ENCODE data around the gene MKNK2. TPM values are rescaled to one million over a fixed set of nuclear protein-coding genes. Genes with fewer than 3 reads are reported as not detected.

The MKNK2 gene
- total RNA-seq, 2 donors from 2014 or later, result 90.3 to 107 TPM

DNA sequence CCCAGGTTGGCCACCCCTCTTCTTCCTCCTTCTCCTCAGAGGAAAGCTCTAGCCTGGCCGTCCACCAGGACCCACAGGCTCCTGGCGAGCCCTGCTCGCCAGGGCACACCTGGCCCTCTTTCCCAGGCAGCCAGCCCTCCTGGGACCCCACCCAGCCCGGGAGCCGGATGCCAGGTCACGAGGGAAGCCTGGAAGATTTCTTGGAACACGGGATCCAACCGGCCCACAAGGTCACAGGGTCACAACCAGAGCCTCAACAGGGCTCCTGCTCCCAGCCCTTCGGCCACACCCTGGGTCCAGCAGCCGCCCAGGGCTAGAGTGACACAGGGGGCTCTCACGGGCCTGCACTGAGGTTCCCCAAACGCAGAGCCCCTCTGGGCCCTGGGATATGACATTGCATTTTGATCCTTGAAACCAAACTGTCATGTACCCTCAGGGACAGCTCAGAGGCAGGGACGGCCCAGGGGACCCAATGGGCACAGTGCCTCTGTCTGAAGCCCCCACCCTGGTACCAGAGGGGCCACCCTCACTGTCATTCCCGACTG is 5.5 kb downstream of the MKNK2 start:
- DNase-seq (ENCODE audit: low spot score), result no peak
- Histone ChIP-seq H3K4me3 (no peak overlapping the region), H3K27ac (peak overlapping the region; percentile 93 to 98), H3K27me3 (no peaks in the 10 kb centered on the region), H3K36me3 (peaks cover 56% of the 10 kb centered on the region), H3K4me1 (peaks cover 0 to 90% of the 10 kb centered on the region in 2 donors), H3K9me3 (no peaks in the 10 kb centered on the region)
- TF ChIP-seq, protein P1, sequence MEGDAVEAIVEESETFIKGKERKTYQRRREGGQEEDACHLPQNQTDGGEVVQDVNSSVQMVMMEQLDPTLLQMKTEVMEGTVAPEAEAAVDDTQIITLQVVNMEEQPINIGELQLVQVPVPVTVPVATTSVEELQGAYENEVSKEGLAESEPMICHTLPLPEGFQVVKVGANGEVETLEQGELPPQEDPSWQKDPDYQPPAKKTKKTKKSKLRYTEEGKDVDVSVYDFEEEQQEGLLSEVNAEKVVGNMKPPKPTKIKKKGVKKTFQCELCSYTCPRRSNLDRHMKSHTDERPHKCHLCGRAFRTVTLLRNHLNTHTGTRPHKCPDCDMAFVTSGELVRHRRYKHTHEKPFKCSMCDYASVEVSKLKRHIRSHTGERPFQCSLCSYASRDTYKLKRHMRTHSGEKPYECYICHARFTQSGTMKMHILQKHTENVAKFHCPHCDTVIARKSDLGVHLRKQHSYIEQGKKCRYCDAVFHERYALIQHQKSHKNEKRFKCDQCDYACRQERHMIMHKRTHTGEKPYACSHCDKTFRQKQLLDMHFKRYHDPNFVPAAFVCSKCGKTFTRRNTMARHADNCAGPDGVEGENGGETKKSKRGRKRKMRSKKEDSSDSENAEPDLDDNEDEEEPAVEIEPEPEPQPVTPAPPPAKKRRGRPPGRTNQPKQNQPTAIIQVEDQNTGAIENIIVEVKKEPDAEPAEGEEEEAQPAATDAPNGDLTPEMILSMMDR (IDR thresholded peaks at IDR 0.05), result no peak

DNA sequence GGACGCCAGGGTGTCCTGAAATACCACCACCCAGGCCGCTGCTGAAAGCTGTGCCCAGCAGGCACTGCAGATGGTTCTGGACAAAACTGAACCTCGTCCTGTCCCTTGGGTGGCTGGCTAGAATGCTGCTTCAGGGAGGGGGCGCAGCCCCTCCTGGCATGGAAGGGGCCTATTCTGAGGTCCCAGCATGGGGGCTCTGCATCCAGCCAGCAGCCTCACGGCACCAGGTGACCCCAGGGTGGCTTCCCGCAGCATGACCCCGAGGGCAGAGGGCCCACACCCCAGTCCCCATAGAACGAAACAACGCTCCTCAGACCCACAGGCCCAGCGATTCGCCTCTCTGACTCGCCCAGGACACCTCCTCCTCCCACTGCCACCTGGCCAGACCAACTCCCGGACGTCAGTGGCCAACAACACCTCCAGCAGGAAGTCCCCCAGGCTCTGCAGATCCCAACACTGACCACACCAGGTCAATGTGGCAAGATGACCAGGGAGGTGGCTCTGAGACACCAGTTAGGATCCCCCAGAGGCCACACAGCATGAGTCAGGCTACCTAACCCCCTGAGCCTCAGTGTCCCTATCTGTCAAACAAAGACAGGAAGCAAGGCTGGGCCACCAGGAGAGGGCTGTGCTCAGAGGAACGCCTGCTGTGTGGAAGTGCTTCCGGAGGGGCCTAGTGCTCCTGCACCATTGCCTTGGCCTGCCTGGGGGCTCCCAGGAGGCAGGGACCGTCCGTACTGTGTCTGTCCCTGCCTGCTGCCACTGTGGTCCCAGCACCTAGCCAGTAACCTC is 6.1 kb downstream of the MKNK2 start:
- Histone ChIP-seq H3K4me1 (peaks cover 0 to 97% of the 10 kb centered on the region in 2 donors), H3K4me3 (no peak overlapping the region), H3K27ac (peak overlapping the region; percentile 93 to 98), H3K9me3 (no peaks in the 10 kb centered on the region), H3K36me3 (peaks cover 63% of the 10 kb centered on the region), H3K27me3 (no peaks in the 10 kb centered on the region)
- TF ChIP-seq, protein P1 (IDR thresholded peaks at IDR 0.05), result no peak
- DNase-seq (ENCODE audit: low spot score), result no peak

DNA sequence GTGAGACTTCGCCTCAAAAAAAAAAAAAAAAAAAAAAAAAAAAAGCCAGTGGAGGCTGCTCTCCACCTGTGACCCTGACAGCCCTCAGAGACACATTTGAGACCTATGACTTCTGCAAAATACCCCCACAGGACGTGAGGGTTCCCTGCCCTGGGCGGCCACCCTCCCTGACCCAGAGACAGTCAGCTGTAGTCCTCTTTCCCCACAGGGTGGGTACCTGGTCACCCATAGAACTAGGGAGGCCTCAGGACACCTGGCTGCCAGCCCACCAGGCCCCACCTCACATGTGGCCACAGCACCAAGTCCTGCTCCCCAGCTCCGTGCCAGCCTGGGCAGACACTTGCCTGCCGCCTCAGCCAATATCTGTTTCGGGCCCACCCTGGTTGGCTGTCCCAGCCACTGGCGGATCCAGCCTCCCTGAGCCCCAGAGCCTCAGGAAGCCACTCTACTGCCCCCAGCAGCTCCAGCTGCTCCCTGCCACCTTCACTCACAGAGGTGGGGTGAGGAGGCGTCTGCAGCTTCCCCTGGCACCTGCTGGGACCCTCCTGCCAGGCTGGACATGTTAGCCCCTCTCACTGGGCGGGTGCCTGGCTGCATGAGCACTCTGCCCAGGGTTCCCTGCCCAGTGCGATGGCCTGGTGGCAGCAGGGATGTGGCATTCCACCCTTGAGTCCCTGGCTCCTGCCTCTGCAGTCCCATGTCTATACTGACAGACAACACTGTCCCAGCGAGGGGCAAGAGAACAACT is 6.9 kb downstream of the MKNK2 start:
- no peaks in the 10 kb centered on the region for H3K27me3 ChIP-seq
- no peak overlapping the region for H3K4me3 ChIP-seq
- peaks cover 0 to 96% of the 10 kb centered on the region in 2 donors for H3K4me1 ChIP-seq
- H3K36me3 ChIP-seq, result peaks cover 70% of the 10 kb centered on the region
- TF ChIP-seq, protein P1 (IDR thresholded peaks at IDR 0.05), result no peak
- peak overlapping the region; percentile 93 to 98 for H3K27ac ChIP-seq
- no peak for DNase-seq (ENCODE audit: low spot score)
- H3K9me3 ChIP-seq, result no peaks in the 10 kb centered on the region

DNA sequence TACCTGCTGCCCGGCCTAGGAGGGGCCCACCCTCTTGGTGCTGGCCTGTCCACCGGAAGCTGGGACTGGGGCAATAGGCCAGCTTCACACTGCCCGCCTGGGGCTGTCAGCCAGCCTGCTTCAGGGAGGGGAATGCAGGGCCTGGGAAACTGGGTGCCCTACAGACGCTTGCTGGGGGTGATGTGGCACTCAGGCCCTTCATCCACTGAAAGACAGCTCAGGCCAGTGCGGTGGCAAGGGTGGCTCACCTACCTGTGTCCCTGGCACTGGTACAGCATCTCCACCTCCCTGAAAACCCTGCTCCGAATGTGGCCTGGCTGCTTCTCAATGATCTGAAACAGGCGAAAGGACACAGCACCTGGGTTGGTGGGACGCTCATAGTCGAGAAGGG is 7.8 kb downstream of the MKNK2 start:
- TF ChIP-seq, protein P1 (IDR thresholded peaks at IDR 0.05), result no peak
- DNase-seq (ENCODE audit: low spot score), result no peak
- Histone ChIP-seq H3K27ac (peak overlapping the region; percentile 93 to 98), H3K4me1 (peaks cover 0 to 87% of the 10 kb centered on the region in 2 donors), H3K9me3 (no peaks in the 10 kb centered on the region), H3K27me3 (no peaks in the 10 kb centered on the region), H3K4me3 (no peak overlapping the region), H3K36me3 (peaks cover 79% of the 10 kb centered on the region)

DNA sequence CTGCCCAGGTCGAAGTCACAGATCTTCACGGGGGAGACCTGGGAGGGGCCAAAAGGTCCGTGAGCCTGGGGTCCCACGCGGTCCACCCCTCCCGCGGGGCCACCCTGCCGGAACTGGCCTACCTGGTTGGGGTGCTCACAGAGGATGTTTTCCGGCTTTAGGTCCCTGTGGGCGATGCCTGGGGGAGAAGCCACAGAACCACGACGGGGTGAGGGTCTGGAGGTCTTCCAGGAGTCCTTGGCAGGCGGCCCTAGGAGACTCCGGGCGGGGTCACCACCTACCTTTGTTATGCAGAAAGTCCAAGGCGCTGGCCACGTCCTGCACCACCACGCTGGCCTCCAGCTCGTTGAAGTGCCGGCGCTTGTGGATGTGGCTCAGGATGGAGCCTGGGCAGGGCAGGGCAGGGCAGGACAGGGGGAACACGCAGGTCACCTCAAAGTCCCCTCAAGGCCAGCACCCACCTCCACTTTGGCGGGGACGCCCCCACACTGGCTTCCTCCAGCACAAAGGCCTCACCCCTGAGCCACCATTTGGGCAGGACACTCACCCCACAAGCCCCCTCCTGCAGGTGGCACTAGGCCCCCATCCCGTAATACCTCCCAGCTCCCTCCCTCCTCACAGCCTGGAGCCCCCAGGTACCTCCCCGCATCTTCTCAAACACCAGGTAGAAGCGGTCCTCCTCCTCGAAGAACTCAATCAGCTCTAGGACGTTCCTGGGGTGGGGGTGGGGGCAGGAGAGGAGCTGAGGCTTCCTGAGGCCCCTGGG is 8.4 kb downstream of the MKNK2 start:
- Histone ChIP-seq H3K9me3 (no peaks in the 10 kb centered on the region), H3K36me3 (peaks cover 84% of the 10 kb centered on the region), H3K4me3 (peak overlapping the region in 1 of 2 donors; percentile 31), H3K27me3 (no peaks in the 10 kb centered on the region), H3K4me1 (peaks cover 0 to 81% of the 10 kb centered on the region in 2 donors), H3K27ac (peak overlapping the region; percentile 93 to 98)
- TF ChIP-seq, protein P1 (IDR thresholded peaks at IDR 0.05), result no peak
- no peak for DNase-seq (ENCODE audit: low spot score)
